Hematopoietic multipotent progenitor cell treated with erythropoietin and hydrocortisone succinate and interleukin-3 and kit ligand, for 17 days (in vitro differentiated cells): ENCODE results near the gene C12orf60.

Experiments
- DNase-seq: peaks from one replicate; pipeline ENCODE4 v3.0.0-alpha.2; 2015; ENCODE audit warnings: low spot score

C12orf60 gene

GRCh38 chr12:14836336-14837210 is 33.1 kb downstream of the C12orf60 start:
- peak; percentile 73 for DNase-seq

DNA sequence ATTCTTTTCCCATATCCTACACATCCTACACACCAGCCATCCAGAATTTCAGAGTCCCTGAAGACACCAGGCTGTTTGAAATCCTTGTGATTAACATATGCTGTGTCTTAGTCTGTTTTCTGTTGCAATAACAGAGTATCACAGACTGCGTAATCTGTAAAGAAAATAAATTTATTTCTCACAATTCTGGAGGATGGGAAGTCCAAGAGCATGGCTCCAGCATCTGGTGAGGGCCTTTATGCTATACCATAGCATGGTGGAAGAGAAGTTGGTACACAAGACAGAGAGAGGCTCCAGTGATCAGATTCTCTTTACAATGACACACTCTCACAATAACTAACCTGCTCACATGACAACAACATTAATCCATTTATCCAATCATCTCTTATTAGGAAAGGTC is 35.8 kb downstream of the C12orf60 start:
- peak; percentile 30 for DNase-seq

- peak; percentile 39 for DNase-seq
Observed at GRCh38 chr12:14840616-14841015, 37.1 kb downstream of the C12orf60 start.

GRCh38 chr12:14841761-14842160 is 38.3 kb downstream of the C12orf60 start:
- peak; percentile 76 for DNase-seq

GRCh38 chr12:14842315-14842714 is 38.8 kb downstream of the C12orf60 start:
- no peak for DNase-seq

GRCh38 chr12:14843425-14843887 is 40.0 kb downstream of the C12orf60 start, which contains the start of gene ART4:
Gene ART4, minus strand, starts transcription at chr12:14843526. Its CDS starts 413 bp downstream, at chr12:14843113.
- peak; percentile 92 for DNase-seq

- DNase-seq: peak; percentile 63
Observed at GRCh38 chr12:14844401-14844800, 40.9 kb downstream of the C12orf60 start.

GRCh38 chr12:14845350-14845750 is 41.9 kb downstream of the C12orf60 start:
- peak; percentile 89 for DNase-seq

DNA sequence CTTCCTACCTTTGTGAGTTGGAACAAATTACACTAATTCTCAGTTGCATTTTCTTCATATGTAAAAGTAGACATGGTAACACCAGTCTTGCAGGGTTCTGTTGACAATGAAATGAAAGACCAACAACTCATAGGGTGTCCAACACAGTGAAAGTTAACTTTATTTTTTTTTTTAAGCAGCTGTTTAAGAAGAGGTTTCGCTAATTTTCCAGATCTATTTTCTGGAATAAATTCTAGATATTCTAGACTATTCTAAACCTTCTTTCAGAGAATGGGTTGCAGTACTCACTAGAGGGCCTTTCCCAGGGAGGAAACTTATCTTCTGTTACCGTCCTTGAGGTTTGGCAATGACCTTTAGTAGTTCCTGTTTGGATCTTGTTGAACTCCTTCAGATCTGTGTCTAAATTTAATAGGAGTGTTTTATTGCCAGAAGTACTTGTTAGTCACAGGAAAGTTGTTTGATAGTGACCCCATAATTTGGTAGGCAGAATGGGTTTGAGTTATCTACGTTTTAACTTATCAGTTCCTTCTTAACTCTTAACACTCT is 42.6 kb downstream of the C12orf60 start:
- peak; percentile 33 for DNase-seq

- DNase-seq: peak; percentile 4
Observed at GRCh38 chr12:14846876-14847580, 43.6 kb downstream of the C12orf60 start.

DNA sequence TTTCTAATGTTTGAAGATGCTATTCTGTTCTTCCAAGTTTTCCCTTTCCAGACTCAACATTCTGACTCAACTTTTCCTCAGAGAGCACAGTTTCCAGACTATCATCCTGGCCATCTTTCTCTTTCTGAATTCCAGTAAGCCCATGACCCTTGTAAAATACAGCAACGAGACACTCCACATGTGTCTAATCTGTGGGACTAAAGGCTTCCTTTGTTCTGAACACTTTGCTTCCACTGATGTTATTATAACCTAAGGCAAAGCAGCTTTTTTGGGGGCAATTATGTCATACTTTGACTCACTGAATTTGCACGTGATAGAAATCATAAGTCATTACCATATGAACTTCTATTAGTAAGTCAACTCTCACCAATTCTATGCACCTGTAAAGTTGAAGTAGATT is 46.2 kb downstream of the C12orf60 start:
- DNase-seq: no peak

DNA sequence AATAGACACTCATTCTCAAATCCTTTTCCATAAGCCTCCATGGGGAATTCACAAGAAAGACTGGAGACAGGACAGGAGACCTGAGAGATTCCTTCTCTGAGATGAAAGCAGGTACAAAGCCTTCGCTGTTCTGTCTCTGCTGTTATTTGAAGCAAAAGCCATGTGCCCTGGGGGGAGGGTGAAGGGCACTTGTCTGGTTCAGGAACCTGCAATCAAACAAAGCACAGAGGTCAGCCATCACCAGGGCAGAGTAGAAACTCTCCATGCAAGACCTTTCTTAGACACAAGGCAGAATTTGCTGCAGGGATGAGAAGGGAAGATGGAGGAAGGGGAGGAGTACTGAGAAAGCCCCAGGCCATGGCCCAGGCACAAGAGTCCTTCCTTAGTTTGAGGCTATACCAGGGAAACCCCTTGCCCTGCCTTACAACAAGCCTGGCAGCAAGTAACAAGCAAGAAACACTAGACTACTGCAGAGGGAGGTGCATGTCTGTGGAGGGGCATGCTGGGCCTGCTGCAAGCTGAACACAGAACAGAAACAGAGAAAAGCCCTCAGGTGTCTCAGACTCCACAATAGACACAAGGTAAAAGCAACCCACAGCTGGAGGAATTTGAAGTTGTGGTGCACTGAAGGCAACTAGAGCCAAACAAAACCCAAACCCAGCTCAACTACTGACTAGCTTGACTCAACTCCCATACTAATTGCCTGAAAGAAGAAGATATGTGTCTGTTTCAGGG is 47.6 kb downstream of the C12orf60 start:
- DNase-seq: no peak

GRCh38 chr12:14852880-14853279 is 49.4 kb downstream of the C12orf60 start:
- DNase-seq: no peak

DNA sequence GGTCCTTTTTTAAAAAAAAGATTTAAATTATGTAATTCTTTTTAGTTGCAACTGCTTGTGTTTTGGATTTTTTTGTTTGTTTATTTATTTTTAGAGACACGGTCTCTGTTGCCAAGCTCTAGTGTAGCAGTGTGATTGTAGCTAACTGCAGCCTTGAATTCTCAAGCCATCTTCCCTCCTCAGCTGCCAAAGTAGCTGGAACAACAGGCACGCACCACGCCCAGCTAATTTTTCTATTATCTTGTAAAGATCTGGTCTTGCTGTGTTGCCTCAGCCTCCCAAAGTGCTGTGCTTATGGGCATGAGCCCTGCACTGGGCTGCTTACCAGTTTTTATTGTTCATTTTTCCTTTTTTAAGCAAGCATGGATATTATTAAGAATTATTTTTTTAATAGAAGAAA is 50.5 kb downstream of the C12orf60 start:
- DNase-seq: no peak

DNA sequence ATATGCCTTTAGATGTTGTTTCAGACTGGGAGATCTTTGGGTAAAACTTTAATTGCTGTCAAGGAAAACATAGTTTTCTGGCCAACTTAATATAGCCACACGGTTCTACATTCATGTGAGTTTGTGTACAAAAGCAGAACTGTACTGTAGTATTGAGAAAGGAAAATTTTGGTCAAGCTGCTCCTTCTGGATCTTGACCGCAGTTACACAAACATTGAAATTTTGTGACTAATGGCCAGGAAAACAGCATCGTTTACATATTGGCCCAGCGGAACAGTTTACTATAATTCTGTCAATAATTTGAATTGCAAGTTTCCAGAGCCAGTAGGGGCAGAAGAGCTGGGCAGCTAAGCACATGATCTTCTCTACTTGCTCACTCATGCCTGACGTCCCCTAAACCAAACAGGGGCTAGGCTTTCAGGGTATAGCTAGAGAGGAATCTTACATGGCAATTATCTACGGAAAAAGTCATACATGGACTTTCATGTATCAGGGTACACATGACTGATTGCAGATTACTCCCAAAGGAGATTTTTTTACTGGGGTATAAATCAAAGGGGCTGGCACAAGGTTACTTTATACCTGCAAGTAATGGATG is 51.2 kb downstream of the C12orf60 start:
- no peak for DNase-seq

- no peak for DNase-seq
Observed at GRCh38 chr12:14858513-14858912, 55.0 kb downstream of the C12orf60 start.

- DNase-seq: no peak
Observed at GRCh38 chr12:14860490-14860889, 57.0 kb downstream of the C12orf60 start.

- no peak for DNase-seq
Observed at GRCh38 chr12:14868916-14869506, 65.5 kb downstream of the C12orf60 start.

GRCh38 chr12:14871247-14871646 is 67.8 kb downstream of the C12orf60 start:
- DNase-seq: no peak

DNA sequence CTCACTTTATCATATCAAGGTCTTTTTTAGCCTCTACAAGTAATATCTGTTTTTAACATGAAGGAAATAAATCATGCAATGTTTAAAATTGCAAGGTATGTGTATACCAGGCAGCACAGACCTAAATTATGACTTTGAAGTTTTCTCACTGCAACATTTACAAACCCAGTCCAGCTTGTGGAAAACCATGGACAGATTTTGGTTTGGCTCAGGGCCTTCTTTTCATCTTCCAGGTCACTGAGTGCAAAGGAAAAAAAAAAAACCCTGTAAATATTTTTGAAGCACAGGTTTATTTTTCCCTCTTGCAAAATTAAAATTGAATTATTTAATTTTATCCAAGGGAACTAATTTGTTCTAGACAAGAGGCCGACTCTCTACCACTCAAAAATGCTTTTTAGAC is 68.4 kb downstream of the C12orf60 start:
- DNase-seq: no peak
